GM18867 (cell line): ENCODE measurements around the gene ACOXL.

Source experiments
- ATAC-seq: cut with Tn5 transposase; IDR thresholded peaks from one replicate; pipeline ENCODE4 v1.9.1; 2021; ENCODE audit warnings: mild to moderate bottlenecking, moderate library complexity; ENCODE audit not compliant: unreplicated experiment

The ACOXL gene

GRCh38 chr2:110904779-110905148, 172.4 kb downstream of the ACOXL start:
- ATAC-seq = no peak

GRCh38 chr2:110905217-110905616, 172.8 kb downstream of the ACOXL start:
- ATAC-seq = no peak

GRCh38 chr2:110906613-110907298, 174.4 kb downstream of the ACOXL start:
- no peak for ATAC-seq

GRCh38 chr2:110909501-110909900, 177.1 kb downstream of the ACOXL start:
- no peak for ATAC-seq

- peak; percentile 90 for ATAC-seq
Measured at GRCh38 chr2:110910423-110910822, 178.1 kb downstream of the ACOXL start.

- ATAC-seq = no peak
Measured at GRCh38 chr2:110919738-110920137, 187.4 kb downstream of the ACOXL start.

- no peak for ATAC-seq
Measured at GRCh38 chr2:110925479-110925878, 193.1 kb downstream of the ACOXL start.

GRCh38 chr2:110927526-110927925, 195.2 kb downstream of the ACOXL start:
- no peak for ATAC-seq

GRCh38 chr2:110929528-110929927, 197.2 kb downstream of the ACOXL start:
- no peak for ATAC-seq

- no peak for ATAC-seq
Measured at GRCh38 chr2:110931648-110932047, 199.3 kb downstream of the ACOXL start.

GRCh38 chr2:110933420-110933819, 201.0 kb downstream of the ACOXL start:
- no peak for ATAC-seq

GRCh38 chr2:110934948-110935347, 202.6 kb downstream of the ACOXL start:
- ATAC-seq = no peak

GRCh38 chr2:110940376-110940910, 208.1 kb downstream of the ACOXL start:
- ATAC-seq = no peak

- ATAC-seq = no peak
Measured at GRCh38 chr2:110941226-110941625, 208.9 kb downstream of the ACOXL start.

- no peak for ATAC-seq
Measured at GRCh38 chr2:110943070-110943634, 210.8 kb downstream of the ACOXL start.

- no peak for ATAC-seq
Measured at GRCh38 chr2:110946902-110947301, 214.5 kb downstream of the ACOXL start.

GRCh38 chr2:110948027-110948674, 215.8 kb downstream of the ACOXL start:
- no peak for ATAC-seq

- no peak for ATAC-seq
Measured at GRCh38 chr2:110950281-110950680, 217.9 kb downstream of the ACOXL start.

- no peak for ATAC-seq
Measured at GRCh38 chr2:110955045-110955444, 222.7 kb downstream of the ACOXL start.

GRCh38 chr2:110955556-110955955, 223.2 kb downstream of the ACOXL start:
- no peak for ATAC-seq

- ATAC-seq = no peak
Measured at GRCh38 chr2:110957293-110957692, 224.9 kb downstream of the ACOXL start.
